K562 (cell line): Measurements from ENCODE around the gene NES.

ENCODE experiments used
- ATF1 ChIP-seq, 2 experiments: fragments of 450-650 bp in 1 of 2; IDR thresholded peaks; 2 replicates each; pipeline ENCODE4 v1.6.1; 2016; ENCODE audit warnings: missing compliant biosample characterization in 1 of 2, missing genetic modification characterization in 1 of 2
- C11orf30 ChIP-seq: fragments of 450-650 bp; IDR thresholded peaks from 2 replicates; pipeline ENCODE4 v1.6.1; 2016; ENCODE audit warnings: low read depth, mild to moderate bottlenecking
- CTCF ChIP-seq, 3 experiments: IDR thresholded peaks in 2 of 3; conservative IDR thresholded peaks in 1 of 3; 2 replicates each; pipeline ENCODE4 v1.5.1; 2011 to 2012; ENCODE audit warnings: low read length in 3 of 3, mild to moderate bottlenecking in 3 of 3, control low read depth in 2 of 3, improper control_type of control experiment in 1 of 3, inconsistent platforms in 1 of 3, low read depth in 1 of 3, mixed read lengths in 1 of 3, moderate library complexity in 1 of 3; ENCODE audit not compliant: insufficient read depth in 2 of 3
- ELK1 ChIP-seq: sonication (generic); formaldehyde crosslinking; IDR thresholded peaks from 2 replicates; pipeline ENCODE4 v1.8.1; 2022; ENCODE audit warnings: missing genetic modification reagents
- HMG20B ChIP-seq: fragments of 250-450 bp; sonication (Bioruptor Pico); IDR thresholded peaks from 2 replicates; pipeline ENCODE4 v1.5.0; 2021; ENCODE audit warnings: mild to moderate bottlenecking
- MTA2 ChIP-seq: fragments of 450-650 bp; IDR thresholded peaks from 2 replicates; pipeline ENCODE4 v1.6.1; 2016; ENCODE audit warnings: low read depth
- POLR2A ChIP-seq: fragments of 450-650 bp; conservative IDR thresholded peaks from 2 replicates; pipeline ENCODE4 v1.6.1; 2016
- TBL1XR1 ChIP-seq, 2 experiments: IDR thresholded peaks; 2 replicates each; pipeline ENCODE4 v1.6.1; 2012; ENCODE audit warnings: improper control_type of control experiment in 2 of 2, low read length in 2 of 2, mild to moderate bottlenecking in 1 of 2
- ZBTB12 ChIP-seq: fragments of 250-450 bp; sonication (Bioruptor Pico); IDR thresholded peaks from 2 replicates; pipeline ENCODE4 v1.4.0; 2020
- TF ChIP-seq, protein P1 (sequence below): sonication (generic); formaldehyde crosslinking; IDR thresholded peaks from 2 replicates; pipeline ENCODE4 v1.8.0; 2022; ENCODE audit warnings: mild to moderate bottlenecking, missing genetic modification reagents, borderline replicate concordance

DNA sequence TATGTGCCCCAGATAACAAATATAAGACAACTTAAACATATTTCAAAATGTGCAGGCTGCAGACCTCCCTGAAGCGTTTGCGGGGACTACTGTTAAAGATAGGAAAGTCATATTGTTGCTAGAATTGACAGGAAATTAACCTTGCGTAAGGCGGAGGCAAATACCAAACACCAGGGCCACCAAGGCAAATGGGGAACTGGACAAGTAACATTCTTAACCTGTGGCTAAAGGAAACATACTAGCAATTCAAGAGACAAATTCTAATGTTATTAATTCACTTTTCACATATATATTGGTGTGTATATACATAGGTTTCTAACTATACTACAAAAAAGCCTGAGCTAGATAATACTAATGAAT, 51.1 kb downstream of the NES start:
- TF ChIP-seq, protein P1, sequence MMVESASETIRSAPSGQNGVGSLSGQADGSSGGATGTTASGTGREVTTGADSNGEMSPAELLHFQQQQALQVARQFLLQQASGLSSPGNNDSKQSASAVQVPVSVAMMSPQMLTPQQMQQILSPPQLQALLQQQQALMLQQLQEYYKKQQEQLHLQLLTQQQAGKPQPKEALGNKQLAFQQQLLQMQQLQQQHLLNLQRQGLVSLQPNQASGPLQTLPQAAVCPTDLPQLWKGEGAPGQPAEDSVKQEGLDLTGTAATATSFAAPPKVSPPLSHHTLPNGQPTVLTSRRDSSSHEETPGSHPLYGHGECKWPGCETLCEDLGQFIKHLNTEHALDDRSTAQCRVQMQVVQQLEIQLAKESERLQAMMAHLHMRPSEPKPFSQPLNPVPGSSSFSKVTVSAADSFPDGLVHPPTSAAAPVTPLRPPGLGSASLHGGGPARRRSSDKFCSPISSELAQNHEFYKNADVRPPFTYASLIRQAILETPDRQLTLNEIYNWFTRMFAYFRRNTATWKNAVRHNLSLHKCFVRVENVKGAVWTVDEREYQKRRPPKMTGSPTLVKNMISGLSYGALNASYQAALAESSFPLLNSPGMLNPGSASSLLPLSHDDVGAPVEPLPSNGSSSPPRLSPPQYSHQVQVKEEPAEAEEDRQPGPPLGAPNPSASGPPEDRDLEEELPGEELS, result no peak
- no peak for TF ChIP-seq ELK1 (CRISPR knock-in tag)
- no peak for TF ChIP-seq ATF1 (CRISPR knock-in tag; IDR thresholded peaks at IDR 0.05)
- TF ChIP-seq ATF1 (tag; IDR thresholded peaks at IDR 0.05), result no peak
- no peak for TF ChIP-seq CTCF (IDR thresholded peaks at IDR 0.05 in 2 of 3, conservative IDR thresholded peaks at IDR 0.05 in 1 of 3; ENCODE audit: insufficient read depth in 2 of 3, low read depth in 1 of 3, low read length in 3 of 3)
- no peak for TF ChIP-seq TBL1XR1 (IDR thresholded peaks at IDR 0.05; ENCODE audit: low read length in 2 of 2)
- no peak for TF ChIP-seq MTA2
- no peak for TF ChIP-seq ZBTB12 (CRISPR knock-in tag)
- TF ChIP-seq C11orf30, result no peak
- no peak for TF ChIP-seq POLR2A
- TF ChIP-seq HMG20B, result no peak
